Measurements from ENCODE around the gene AOPEP. TPM values are rescaled to one million over a fixed set of nuclear protein-coding genes. Genes with fewer than 3 reads are reported as not detected.

AOPEP gene
- total and polyA plus RNA-seq, 2 of the 13 experiments (the other 11 are each of a cell fraction or from before 2014, with no cell fraction given), result 22.2 to 41.6 TPM

GRCh38 chr9:95003689-95004410 is 277.4 kb downstream of the AOPEP start (continued):
- no peak for TF ChIP-seq BCL3 (CRISPR knock-in tag; IDR thresholded peaks at IDR 0.05)
- TF ChIP-seq RFXANK (CRISPR knock-in tag; IDR thresholded peaks at IDR 0.05), result peak; percentile 31; the same call in 1 of the 2 replicates
- TF ChIP-seq, protein P1, sequence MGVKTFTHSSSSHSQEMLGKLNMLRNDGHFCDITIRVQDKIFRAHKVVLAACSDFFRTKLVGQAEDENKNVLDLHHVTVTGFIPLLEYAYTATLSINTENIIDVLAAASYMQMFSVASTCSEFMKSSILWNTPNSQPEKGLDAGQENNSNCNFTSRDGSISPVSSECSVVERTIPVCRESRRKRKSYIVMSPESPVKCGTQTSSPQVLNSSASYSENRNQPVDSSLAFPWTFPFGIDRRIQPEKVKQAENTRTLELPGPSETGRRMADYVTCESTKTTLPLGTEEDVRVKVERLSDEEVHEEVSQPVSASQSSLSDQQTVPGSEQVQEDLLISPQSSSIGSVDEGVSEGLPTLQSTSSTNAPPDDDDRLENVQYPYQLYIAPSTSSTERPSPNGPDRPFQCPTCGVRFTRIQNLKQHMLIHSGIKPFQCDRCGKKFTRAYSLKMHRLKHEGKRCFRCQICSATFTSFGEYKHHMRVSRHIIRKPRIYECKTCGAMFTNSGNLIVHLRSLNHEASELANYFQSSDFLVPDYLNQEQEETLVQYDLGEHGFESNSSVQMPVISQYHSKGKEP (CRISPR knock-in tag; IDR thresholded peaks at IDR 0.05), result no peak
- TF ChIP-seq ZNF563 (CRISPR knock-in tag; IDR thresholded peaks at IDR 0.05), result no peak
- 0 out of 2 replicates have a peak, but pooled peaks have one; percentile 7 for TF ChIP-seq RXRB (CRISPR knock-in tag; IDR thresholded peaks at IDR 0.05; ENCODE audit: borderline replicate concordance)
- peak; percentile 40; the same call in 1 of the 2 replicates for TF ChIP-seq MYPOP (CRISPR knock-in tag; IDR thresholded peaks at IDR 0.05)
- TF ChIP-seq, protein P2, sequence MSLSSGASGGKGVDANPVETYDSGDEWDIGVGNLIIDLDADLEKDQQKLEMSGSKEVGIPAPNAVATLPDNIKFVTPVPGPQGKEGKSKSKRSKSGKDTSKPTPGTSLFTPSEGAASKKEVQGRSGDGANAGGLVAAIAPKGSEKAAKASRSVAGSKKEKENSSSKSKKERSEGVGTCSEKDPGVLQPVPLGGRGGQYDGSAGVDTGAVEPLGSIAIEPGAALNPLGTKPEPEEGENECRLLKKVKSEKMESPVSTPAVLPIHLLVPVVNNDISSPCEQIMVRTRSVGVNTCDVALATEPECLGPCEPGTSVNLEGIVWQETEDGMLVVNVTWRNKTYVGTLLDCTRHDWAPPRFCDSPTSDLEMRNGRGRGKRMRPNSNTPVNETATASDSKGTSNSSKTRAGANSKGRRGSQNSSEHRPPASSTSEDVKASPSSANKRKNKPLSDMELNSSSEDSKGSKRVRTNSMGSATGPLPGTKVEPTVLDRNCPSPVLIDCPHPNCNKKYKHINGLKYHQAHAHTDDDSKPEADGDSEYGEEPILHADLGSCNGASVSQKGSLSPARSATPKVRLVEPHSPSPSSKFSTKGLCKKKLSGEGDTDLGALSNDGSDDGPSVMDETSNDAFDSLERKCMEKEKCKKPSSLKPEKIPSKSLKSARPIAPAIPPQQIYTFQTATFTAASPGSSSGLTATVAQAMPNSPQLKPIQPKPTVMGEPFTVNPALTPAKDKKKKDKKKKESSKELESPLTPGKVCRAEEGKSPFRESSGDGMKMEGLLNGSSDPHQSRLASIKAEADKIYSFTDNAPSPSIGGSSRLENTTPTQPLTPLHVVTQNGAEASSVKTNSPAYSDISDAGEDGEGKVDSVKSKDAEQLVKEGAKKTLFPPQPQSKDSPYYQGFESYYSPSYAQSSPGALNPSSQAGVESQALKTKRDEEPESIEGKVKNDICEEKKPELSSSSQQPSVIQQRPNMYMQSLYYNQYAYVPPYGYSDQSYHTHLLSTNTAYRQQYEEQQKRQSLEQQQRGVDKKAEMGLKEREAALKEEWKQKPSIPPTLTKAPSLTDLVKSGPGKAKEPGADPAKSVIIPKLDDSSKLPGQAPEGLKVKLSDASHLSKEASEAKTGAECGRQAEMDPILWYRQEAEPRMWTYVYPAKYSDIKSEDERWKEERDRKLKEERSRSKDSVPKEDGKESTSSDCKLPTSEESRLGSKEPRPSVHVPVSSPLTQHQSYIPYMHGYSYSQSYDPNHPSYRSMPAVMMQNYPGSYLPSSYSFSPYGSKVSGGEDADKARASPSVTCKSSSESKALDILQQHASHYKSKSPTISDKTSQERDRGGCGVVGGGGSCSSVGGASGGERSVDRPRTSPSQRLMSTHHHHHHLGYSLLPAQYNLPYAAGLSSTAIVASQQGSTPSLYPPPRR (CRISPR knock-in tag; IDR thresholded peaks at IDR 0.05; ENCODE audit: borderline replicate concordance), result no peak
- TF ChIP-seq ZSCAN9 (CRISPR knock-in tag; IDR thresholded peaks at IDR 0.05; ENCODE audit: borderline replicate concordance), result 0 out of 2 replicates have a peak, but pooled peaks have one; percentile 49
- no peak for TF ChIP-seq ZC3H13 (CRISPR knock-in tag; IDR thresholded peaks at IDR 0.05)
- TF ChIP-seq FOXO1 (CRISPR knock-in tag; IDR thresholded peaks at IDR 0.05), result 0 out of 2 replicates have a peak, but pooled peaks have one; percentile 1
- TF ChIP-seq UBTF (CRISPR knock-in tag; IDR thresholded peaks at IDR 0.05), result peak; percentile 54
- 0 out of 2 replicates have a peak, but pooled peaks have one; percentile 13 for TF ChIP-seq TGIF2 (CRISPR knock-in tag; IDR thresholded peaks at IDR 0.05)
- no peak for TF ChIP-seq CTCF (CRISPR knock-in tag; IDR thresholded peaks at IDR 0.05)
